HCT116 (cell line): Measurements from ENCODE around the gene MAML1. TPM values are rescaled to one million over a fixed set of nuclear protein-coding genes. Genes with fewer than 3 reads are reported as not detected.

Source experiments
- ATAC-seq: fragments of 200-7000 bp; cut with Tn5 transposase; 2 replicates; pipeline ENCODE4 v1.9.1; 2020; ENCODE audit warnings: mild to moderate bottlenecking, moderate library complexity
- BruUV-seq: library from RNA; stranded (reverse); fragments of 400-500 nt; replicated peaks from 2 replicates; lab custom pipeline; 2021; lab: Mats Ljungman, UMichigan
- CTCF ChIA-PET: fragments of 300-600 bp; sonication (Branson Sonifier 250); formaldehyde crosslinking; loops from one replicate; lab custom pipeline; 2021; ENCODE audit warnings: antibody characterized with exemption; lab: Charles Lee
- POLR2A ChIA-PET: fragments of 300-600, 350-600 bp; sonication (Branson Sonifier 250); formaldehyde crosslinking; loops from one replicate; lab custom pipeline; 2021; ENCODE audit warnings: antibody characterized with exemption; lab: Charles Lee
- RAD21 ChIA-PET, 2 experiments: fragments of 300-600 bp; sonication (Branson Sonifier 250); formaldehyde crosslinking; loops; one replicate each; lab custom pipeline; 2023; ENCODE audit warnings: low total read pairs in 2 of 2; ENCODE audit not compliant: uncharacterized antibody in 2 of 2, unreplicated experiment in 2 of 2, low non-redundant PET in 1 of 2; lab: Charles Lee
- DNase-seq: peaks from one replicate; pipeline ENCODE4 v3.0.0-alpha.2; 2010; ENCODE audit warnings: low read depth, low spot score
- H2AFZ ChIP-seq: fragments of 200-600 bp; shearing (Covaris generic), sonication (generic); 2 replicates; pipeline ENCODE4 v1.6.1; 2017; ENCODE audit warnings: low read depth, mixed run types, mixed read lengths, antibody characterized with exemption, low read length; ENCODE audit not compliant: poor library complexity, severe bottlenecking
- H3K27ac ChIP-seq: 2 replicates; pipeline ENCODE4 v1.5.1; 2012; ENCODE audit warnings: low read depth, low read length
- H3K27me3 ChIP-seq: fragments of 200-600 bp; sonication (generic); 2 replicates; pipeline ENCODE4 v1.6.1; 2016; ENCODE audit warnings: mixed run types, low read length, mixed read lengths; ENCODE audit not compliant: insufficient read depth
- H3K36me3 ChIP-seq, 2 experiments: fragments of 200-500 bp in 1 of 2; fragments of 200-600 bp in 1 of 2; sonication (Bioruptor generic) in 1 of 2; sonication (generic) in 1 of 2; 2 replicates each; pipeline versions ENCODE4 v1.5.1 to v1.6.1; 2014 to 2016; ENCODE audit warnings: low read length in 2 of 2, inconsistent platforms in 1 of 2, mixed read lengths in 1 of 2, mixed run types in 1 of 2; ENCODE audit not compliant: insufficient read depth in 2 of 2, control insufficient read depth in 1 of 2
- H3K4me1 ChIP-seq, 2 experiments: fragments of 200-600 bp in 1 of 2; sonication (generic) in 1 of 2; 2 replicates each; pipeline versions ENCODE4 v1.5.1 to v1.6.1; 2012 to 2017; ENCODE audit warnings: low read length in 2 of 2, inconsistent platforms in 1 of 2, mild to moderate bottlenecking in 1 of 2, mixed read lengths in 1 of 2, mixed run types in 1 of 2, moderate library complexity in 1 of 2; ENCODE audit not compliant: insufficient read depth in 2 of 2, control insufficient read depth in 1 of 2
- H3K4me2 ChIP-seq: fragments of 200-600 bp; sonication (generic); 2 replicates; pipeline ENCODE4 v1.6.1; 2017; ENCODE audit warnings: mixed run types, low read length, mixed read lengths
- H3K4me3 ChIP-seq, 2 experiments: fragments of 200-600 bp in 1 of 2; sonication (generic) in 1 of 2; replicated peaks in 1 of 2; 2 replicates each; pipeline ENCODE4 v1.5.1; 2011 to 2016; ENCODE audit warnings: low read length in 2 of 2, control low read depth in 1 of 2, low read depth in 1 of 2, mild to moderate bottlenecking in 1 of 2, mixed read lengths in 1 of 2, mixed run types in 1 of 2
- H3K79me2 ChIP-seq: fragments of 200-600 bp; sonication (generic); 2 replicates; pipeline ENCODE4 v1.6.1; 2017; ENCODE audit warnings: mild to moderate bottlenecking, mixed run types, low read length, moderate library complexity, mixed read lengths; ENCODE audit not compliant: insufficient read depth
- H3K9ac ChIP-seq: fragments of 200-600 bp; sonication (generic); 2 replicates; pipeline ENCODE4 v1.6.1; 2016; ENCODE audit warnings: low read length, mixed read lengths
- H3K9me2 ChIP-seq: fragments of 200-600 bp; sonication (generic), shearing (Covaris generic); 2 replicates; pipeline ENCODE4 v1.6.1; 2017; ENCODE audit warnings: mixed run types, mild to moderate bottlenecking, moderate library complexity; ENCODE audit not compliant: insufficient read depth
- H3K9me3 ChIP-seq, 2 experiments: fragments of 200-500 bp in 1 of 2; fragments of 200-600 bp in 1 of 2; sonication (Bioruptor generic) in 1 of 2; sonication (generic) in 1 of 2; 2 replicates each; pipeline ENCODE4 v1.6.1; 2014 to 2017; ENCODE audit warnings: low read length in 2 of 2, mixed read lengths in 2 of 2, inconsistent platforms in 1 of 2, low read depth in 1 of 2, mild to moderate bottlenecking in 1 of 2, mixed run types in 1 of 2, moderate library complexity in 1 of 2; ENCODE audit not compliant: control insufficient read depth in 1 of 2, insufficient read depth in 1 of 2
- H4K20me1 ChIP-seq: fragments of 200-600 bp; sonication (generic), shearing (Covaris generic); 2 replicates; pipeline ENCODE4 v1.6.1; 2017; ENCODE audit warnings: mixed run types, mild to moderate bottlenecking, moderate library complexity; ENCODE audit not compliant: insufficient read depth
- ATF3 ChIP-seq: IDR thresholded peaks from 2 replicates; pipeline ENCODE4 v1.6.1; 2012
- CBX3 ChIP-seq: IDR thresholded peaks from 2 replicates; pipeline ENCODE4 v1.6.1; 2012; ENCODE audit warnings: low read depth
- CEBPB ChIP-seq: IDR thresholded peaks from 2 replicates; pipeline ENCODE4 v1.6.1; 2012; ENCODE audit warnings: low read depth
- CTCF ChIP-seq, 3 experiments: fragments of 200-600 bp in 1 of 3; sonication (generic) in 1 of 3; IDR thresholded peaks in 2 of 3; conservative IDR thresholded peaks in 1 of 3; 2 replicates each; pipeline ENCODE4 v1.5.1; 2012 to 2017; ENCODE audit warnings: low read depth in 2 of 3, low read length in 2 of 3, antibody characterized with exemption in 1 of 3, borderline replicate concordance in 1 of 3, control low read depth in 1 of 3, mild to moderate bottlenecking in 1 of 3, mixed read lengths in 1 of 3, mixed run types in 1 of 3, moderate library complexity in 1 of 3; ENCODE audit not compliant: insufficient read depth in 1 of 3
- EGR1 ChIP-seq: IDR thresholded peaks from 2 replicates; pipeline ENCODE4 v1.6.1; 2012; ENCODE audit warnings: low read depth
- ELF1 ChIP-seq: IDR thresholded peaks from 2 replicates; pipeline ENCODE4 v1.6.1; 2012; ENCODE audit warnings: low read depth, borderline replicate concordance
- FOSL1 ChIP-seq: IDR thresholded peaks from 2 replicates; pipeline ENCODE4 v1.6.1; 2012; ENCODE audit warnings: low read depth
- JUND ChIP-seq: IDR thresholded peaks from 2 replicates; pipeline ENCODE4 v1.6.1; 2012
- MAX ChIP-seq: IDR thresholded peaks from 2 replicates; pipeline ENCODE4 v1.6.1; 2012
- POLR2A ChIP-seq: IDR thresholded peaks from 2 replicates; pipeline ENCODE4 v1.7.0; 2011; ENCODE audit warnings: borderline replicate concordance; ENCODE audit not compliant: insufficient read depth, insufficient read length; ENCODE audit errors: extremely low read depth
- POLR2AphosphoS5 ChIP-seq: IDR thresholded peaks from 2 replicates; pipeline ENCODE4 v1.6.1; 2011; ENCODE audit warnings: mild to moderate bottlenecking, low read depth, low read length, moderate library complexity
- RAD21 ChIP-seq: IDR thresholded peaks from 2 replicates; pipeline ENCODE4 v1.6.1; 2012; ENCODE audit warnings: low read depth, mild to moderate bottlenecking
- SIN3A ChIP-seq: IDR thresholded peaks from 2 replicates; pipeline ENCODE4 v1.6.1; 2012; ENCODE audit warnings: low read depth
- SRF ChIP-seq: IDR thresholded peaks from 2 replicates; pipeline ENCODE4 v1.6.1; 2012; ENCODE audit warnings: low read depth
- TCF7L2 ChIP-seq: IDR thresholded peaks from 2 replicates; pipeline ENCODE4 v1.7.0; 2011; ENCODE audit warnings: borderline replicate concordance, inconsistent platforms; ENCODE audit not compliant: insufficient read depth, insufficient read length; ENCODE audit errors: extremely low read depth
- YY1 ChIP-seq: IDR thresholded peaks from 2 replicates; pipeline ENCODE4 v1.6.1; 2011; ENCODE audit warnings: low read length, low read depth, moderate library complexity, mild to moderate bottlenecking; ENCODE audit not compliant: insufficient replicate concordance; ENCODE audit errors: extremely low read depth
- ZBTB33 ChIP-seq: IDR thresholded peaks from 2 replicates; pipeline ENCODE4 v1.6.1; 2011; ENCODE audit warnings: mild to moderate bottlenecking, low read length, moderate library complexity; ENCODE audit not compliant: insufficient replicate concordance; ENCODE audit errors: extremely low read depth
- ZFX ChIP-seq: fragments of 450-650 bp; IDR thresholded peaks from 2 replicates; pipeline ENCODE4 v1.6.1; 2017
- ZNF274 ChIP-seq: fragments of 200-500 bp; sonication (Bioruptor generic); IDR thresholded peaks from 2 replicates; pipeline ENCODE4 v1.6.1; 2014; ENCODE audit warnings: mild to moderate bottlenecking, low read depth, low read length, inconsistent platforms
- intact Hi-C: fragments of 100-400 bp; cut with micrococcal nuclease; formaldehyde crosslinking; loops from 2 replicates; pipeline ENCODE4 v1.10.0; 2022
- total RNA-seq: library from RNA; stranded (reverse); gene quantifications from one replicate; pipeline ENCODE4 v1.2.1, GENCODE V29; 2021; ENCODE audit not compliant: unreplicated experiment

MAML1 gene
- total RNA-seq, 1 experiment from 2014 or later = 29.5 TPM

- H3K9me2 ChIP-seq = no peaks in the 10 kb centered on the region
- H3K9me3 ChIP-seq = no peaks in the 10 kb centered on the region
- peaks cover 13% of the 10 kb centered on the region; the same call in 1 of the 2 replicates for H4K20me1 ChIP-seq
- H3K4me3 ChIP-seq = no peak overlapping the region
- no peaks in the 10 kb centered on the region for H3K27me3 ChIP-seq
- no peak overlapping the region for H2AFZ ChIP-seq
- ATAC-seq = no peak
- no peak for DNase-seq
- H3K9ac ChIP-seq = no peak overlapping the region
- intact Hi-C loops = no loop called here
- no peak overlapping the region for H3K27ac ChIP-seq
- ChIA-PET POLR2A (no interaction called here), RAD21 (no interaction called here), CTCF (no interaction called here)
- H3K4me1 ChIP-seq = no peaks in the 10 kb centered on the region
- H3K4me2 ChIP-seq = no peak overlapping the region
- no TSS peak for BruUV-seq
- H3K36me3 ChIP-seq = peaks cover 76 to 88% of the 10 kb centered on the region in 2 experiments
- TF ChIP-seq CEBPB (no peak), YY1 (no peak), ZBTB33 (no peak), TCF7L2 (no peak), ATF3 (no peak), MAX (no peak), POLR2AphosphoS5 (no peak), FOSL1 (no peak), EGR1 (no peak), SRF (no peak), JUND (no peak), ELF1 (no peak), RAD21 (no peak), POLR2A (no peak), CTCF (IDR thresholded peaks at IDR 0.05 in 2 of 3, conservative IDR thresholded peaks at IDR 0.05 in 1 of 3; ENCODE audit: borderline replicate concordance in 1 of 3, insufficient read depth in 1 of 3, low read depth in 2 of 3, low read length in 2 of 3) (no peak), SIN3A (no peak), ZFX (no peak), ZNF274 (no peak), CBX3 (no peak)
- H3K79me2 ChIP-seq = peaks cover 96% of the 10 kb centered on the region
Observed at GRCh38 chr5:179720222-179720621, 12.4 kb upstream of the MAML1 start.
